K562 (cell line): ENCODE measurements around the gene PCDHGA12. TPM values are rescaled to one million over a fixed set of nuclear protein-coding genes. Genes with fewer than 3 reads are reported as not detected.

ENCODE experiments used
- CBX3 ChIP-seq, 2 experiments: IDR thresholded peaks; 1 replicate in 1 of 2; 2 replicates in 1 of 2; pipeline ENCODE4 v1.6.1; 2012; ENCODE audit warnings: inconsistent platforms in 2 of 2, low read length in 2 of 2, borderline replicate concordance in 1 of 2, control low read depth in 1 of 2
- GTF2F1 ChIP-seq: IDR thresholded peaks from 2 replicates; pipeline ENCODE4 v1.6.1; 2011; ENCODE audit warnings: low read depth, low read length, improper control_type of control experiment
- L3MBTL2 ChIP-seq: fragments of 450-650 bp; IDR thresholded peaks from 2 replicates; pipeline ENCODE4 v1.6.1; 2016; ENCODE audit warnings: mild to moderate bottlenecking, moderate library complexity
- MEIS2 ChIP-seq: fragments of 450-650 bp; IDR thresholded peaks from 2 replicates; pipeline ENCODE4 v1.6.1; 2014; ENCODE audit warnings: mild to moderate bottlenecking; ENCODE audit not compliant: partially characterized antibody
- NRF1 ChIP-seq, 2 experiments: fragments of 450-650 bp; IDR thresholded peaks in 1 of 2; conservative IDR thresholded peaks in 1 of 2; 2 replicates each; pipeline ENCODE4 v1.6.1; 2014; ENCODE audit warnings: mild to moderate bottlenecking in 2 of 2
- POLR2A ChIP-seq: fragments of 450-650 bp; conservative IDR thresholded peaks from 2 replicates; pipeline ENCODE4 v1.6.1; 2016
- RAD21 ChIP-seq, 2 experiments: fragments of 250-450 bp in 1 of 2; fragments of 450-650 bp in 1 of 2; sonication (Bioruptor Pico) in 1 of 2; formaldehyde crosslinking in 1 of 2; IDR thresholded peaks in 1 of 2; conservative IDR thresholded peaks in 1 of 2; 2 replicates each; pipeline versions ENCODE4 v1.4.0 to v1.8.0; 2020 to 2022; ENCODE audit warnings: mild to moderate bottlenecking in 2 of 2, moderate library complexity in 1 of 2
- SUPT5H ChIP-seq: fragments of 450-650 bp; IDR thresholded peaks from 2 replicates; pipeline ENCODE4 v1.6.1; 2016
- TAF7 ChIP-seq: fragments of 450-650 bp; IDR thresholded peaks from 2 replicates; pipeline ENCODE4 v1.6.1; 2016; ENCODE audit warnings: missing genetic modification characterization, missing compliant biosample characterization
- XRCC3 ChIP-seq: fragments of 450-650 bp; IDR thresholded peaks from 2 replicates; pipeline ENCODE4 v1.6.1; 2017; ENCODE audit warnings: mild to moderate bottlenecking, moderate library complexity
- YY1 ChIP-seq, 3 experiments: IDR thresholded peaks; 2 replicates each; pipeline ENCODE4 v1.6.1; 2011; ENCODE audit warnings: low read length in 2 of 3, mild to moderate bottlenecking in 2 of 3, moderate library complexity in 2 of 3, borderline replicate concordance in 1 of 3, control low read depth in 1 of 3, low read depth in 1 of 3; ENCODE audit not compliant: insufficient read depth in 3 of 3, insufficient replicate concordance in 2 of 3, control insufficient read depth in 1 of 3, insufficient read length in 1 of 3; ENCODE audit errors: extremely low read depth in 1 of 3
- ZNF3 ChIP-seq: fragments of 250-450 bp; sonication (Bioruptor Pico); IDR thresholded peaks from 2 replicates; pipeline ENCODE4 v1.5.0; 2021; ENCODE audit warnings: mild to moderate bottlenecking, moderate library complexity
- ZNF586 ChIP-seq: fragments of 450-650 bp; formaldehyde crosslinking; conservative IDR thresholded peaks from 2 replicates; pipeline ENCODE4 v1.4.0; 2020; ENCODE audit warnings: mild to moderate bottlenecking, moderate library complexity
- polyA plus RNA-seq, 8 experiments: library from polyadenylated mRNA; depleted of rRNA in 4 of 8; stranded (reverse) in 5 of 8; unstranded in 3 of 8; fragments of >200 nt; fragmentation: Nextera tagmentation in 2 of 8; fragmentation: Illumina TruSeq in 1 of 8; extraction: Ambion mirVana in 2 of 8; extraction: Trizol in 1 of 8; gene quantifications; 2 replicates each; pipeline versions ENCODE4 v1.2.1 to v1.2.3, GENCODE V29; 2011 to 2014; ENCODE audit warnings: inconsistent platforms in 1 of 8, missing spikeins in 1 of 8
- total RNA-seq, 7 experiments: library from RNA; depleted of rRNA in 6 of 7; stranded (reverse); fragments of >200 nt in 6 of 7; fragmentation: Illumina TruSeq in 2 of 7; extraction: Trizol in 2 of 7; gene quantifications; 2 replicates each; pipeline versions ENCODE4 v1.2.1 to v1.2.3, GENCODE V29; 2011 to 2021; ENCODE audit warnings: low replicate concordance in 1 of 7
- TF ChIP-seq, protein P1 (sequence below): sonication (generic); formaldehyde crosslinking; IDR thresholded peaks from 2 replicates; pipeline ENCODE4 v1.8.1; 2022; ENCODE audit warnings: missing genetic modification reagents
- TF ChIP-seq, protein P2 (sequence below), 3 experiments: IDR thresholded peaks in 2 of 3; conservative IDR thresholded peaks in 1 of 3; 2 replicates each; pipeline ENCODE4 v1.5.1; 2011 to 2012; ENCODE audit warnings: low read length in 3 of 3, mild to moderate bottlenecking in 3 of 3, control low read depth in 2 of 3, improper control_type of control experiment in 1 of 3, inconsistent platforms in 1 of 3, low read depth in 1 of 3, mixed read lengths in 1 of 3, moderate library complexity in 1 of 3; ENCODE audit not compliant: insufficient read depth in 2 of 3

The PCDHGA12 gene
- total and polyA plus RNA-seq, 9 of the 15 experiments (the other 6 are each of a cell fraction or from before 2014, with no cell fraction given): 0.03 TPM; not detected in 8

DNA sequence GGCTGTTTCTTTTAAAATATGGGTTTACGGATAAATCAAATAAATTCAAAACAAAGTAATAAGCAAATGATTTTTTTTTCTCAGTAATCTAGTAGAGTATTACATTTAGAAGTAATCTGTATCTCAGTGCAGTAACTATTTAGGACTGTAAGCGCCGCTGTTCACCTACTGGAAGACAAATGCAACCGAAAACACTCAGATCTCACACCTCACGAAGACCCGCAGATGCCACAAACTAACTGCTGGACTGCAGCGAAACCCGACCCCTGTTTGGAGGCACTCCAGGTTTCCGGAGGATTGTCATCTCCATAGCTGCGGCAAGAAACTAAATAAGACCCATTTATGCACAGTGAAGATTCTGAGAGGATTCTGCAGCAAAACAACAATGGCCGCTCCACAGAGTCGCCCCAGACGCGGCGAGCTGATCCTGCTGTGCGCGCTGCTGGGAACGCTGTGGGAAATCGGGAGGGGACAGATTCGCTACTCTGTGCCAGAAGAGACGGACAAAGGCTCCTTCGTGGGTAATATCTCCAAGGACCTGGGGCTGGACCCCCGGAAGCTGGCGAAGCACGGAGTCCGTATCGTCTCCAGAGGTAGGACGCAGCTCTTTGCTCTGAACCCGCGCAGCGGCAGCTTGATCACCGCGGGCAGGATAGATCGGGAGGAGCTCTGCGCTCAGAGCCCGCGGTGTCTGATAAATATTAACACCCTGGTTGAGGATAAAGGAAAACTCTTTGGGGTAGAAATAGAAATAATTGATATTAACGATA lies 37.7 kb upstream of the PCDHGA12 start, which contains the start of gene PCDHGA8 (continued):
- TF ChIP-seq, protein P1, sequence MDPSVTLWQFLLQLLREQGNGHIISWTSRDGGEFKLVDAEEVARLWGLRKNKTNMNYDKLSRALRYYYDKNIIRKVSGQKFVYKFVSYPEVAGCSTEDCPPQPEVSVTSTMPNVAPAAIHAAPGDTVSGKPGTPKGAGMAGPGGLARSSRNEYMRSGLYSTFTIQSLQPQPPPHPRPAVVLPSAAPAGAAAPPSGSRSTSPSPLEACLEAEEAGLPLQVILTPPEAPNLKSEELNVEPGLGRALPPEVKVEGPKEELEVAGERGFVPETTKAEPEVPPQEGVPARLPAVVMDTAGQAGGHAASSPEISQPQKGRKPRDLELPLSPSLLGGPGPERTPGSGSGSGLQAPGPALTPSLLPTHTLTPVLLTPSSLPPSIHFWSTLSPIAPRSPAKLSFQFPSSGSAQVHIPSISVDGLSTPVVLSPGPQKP: no peak
- TF ChIP-seq TAF7 (no peak), L3MBTL2 (peak; percentile 93), POLR2A (no peak), GTF2F1 (no peak), SUPT5H (no peak), MEIS2 (no peak), RAD21 (CRISPR knock-in tag; conservative IDR thresholded peaks at IDR 0.05 in 1 of 2, IDR thresholded peaks at IDR 0.05 in 1 of 2) (peak; percentile 21 to 35; a peak in 3 of 4 replicates), XRCC3 (no peak), YY1 (IDR thresholded peaks at IDR 0.05; ENCODE audit: borderline replicate concordance in 1 of 3, control insufficient read depth in 1 of 3, extremely low read depth in 1 of 3, insufficient read depth in 3 of 3, insufficient read length in 1 of 3, insufficient replicate concordance in 2 of 3, low read depth in 1 of 3, low read length in 2 of 3) (peak in 1 of 3 experiments; percentile 56), NRF1 (conservative IDR thresholded peaks at IDR 0.05 in 1 of 2, IDR thresholded peaks at IDR 0.05 in 1 of 2) (0 out of 4 replicates have a peak, but pooled peaks of 1 of the 2 experiments have one; percentile 17), ZNF586 (CRISPR knock-in tag) (no peak), CBX3 (IDR thresholded peaks at IDR 0.05; ENCODE audit: borderline replicate concordance in 1 of 2, low read length in 2 of 2) (peak in 1 of 2 experiments; percentile 68; a peak in 1 of 3 replicates), ZNF3 (CRISPR knock-in tag) (no peak)
- TF ChIP-seq, protein P2, sequence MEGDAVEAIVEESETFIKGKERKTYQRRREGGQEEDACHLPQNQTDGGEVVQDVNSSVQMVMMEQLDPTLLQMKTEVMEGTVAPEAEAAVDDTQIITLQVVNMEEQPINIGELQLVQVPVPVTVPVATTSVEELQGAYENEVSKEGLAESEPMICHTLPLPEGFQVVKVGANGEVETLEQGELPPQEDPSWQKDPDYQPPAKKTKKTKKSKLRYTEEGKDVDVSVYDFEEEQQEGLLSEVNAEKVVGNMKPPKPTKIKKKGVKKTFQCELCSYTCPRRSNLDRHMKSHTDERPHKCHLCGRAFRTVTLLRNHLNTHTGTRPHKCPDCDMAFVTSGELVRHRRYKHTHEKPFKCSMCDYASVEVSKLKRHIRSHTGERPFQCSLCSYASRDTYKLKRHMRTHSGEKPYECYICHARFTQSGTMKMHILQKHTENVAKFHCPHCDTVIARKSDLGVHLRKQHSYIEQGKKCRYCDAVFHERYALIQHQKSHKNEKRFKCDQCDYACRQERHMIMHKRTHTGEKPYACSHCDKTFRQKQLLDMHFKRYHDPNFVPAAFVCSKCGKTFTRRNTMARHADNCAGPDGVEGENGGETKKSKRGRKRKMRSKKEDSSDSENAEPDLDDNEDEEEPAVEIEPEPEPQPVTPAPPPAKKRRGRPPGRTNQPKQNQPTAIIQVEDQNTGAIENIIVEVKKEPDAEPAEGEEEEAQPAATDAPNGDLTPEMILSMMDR (IDR thresholded peaks at IDR 0.05 in 2 of 3, conservative IDR thresholded peaks at IDR 0.05 in 1 of 3; ENCODE audit: insufficient read depth in 2 of 3, low read depth in 1 of 3, low read length in 3 of 3): peak; percentile 43 to 51 (median 50); a peak in 5 of 6 replicates
- TF ChIP-seq, all 486 proteins: peak for 9
